Coronary artery (tissue), 2 donors: ENCODE results near the gene MRPL44.

ENCODE experiments used
- DNase-seq: peaks from one replicate; pipeline ENCODE4 v3.0.0-alpha.2; 2017; ENCODE audit warnings: low spot score
- H3K27ac ChIP-seq, 2 donors: fragments of 200-600 bp; sonication (generic); one replicate each; pipeline ENCODE4 v1.5.1; 2016 to 2019
- H3K4me3 ChIP-seq: fragments of 200-600 bp; sonication (generic); 2 replicates; pipeline ENCODE4 v1.5.1; 2016; ENCODE audit warnings: mild to moderate bottlenecking, moderate library complexity
- CTCF ChIP-seq: fragments of 200-600 bp; sonication (generic); IDR thresholded peaks from one replicate; pipeline ENCODE4 v1.5.1; 2019; ENCODE audit warnings: antibody characterized with exemption

MRPL44 gene

GRCh38 chr2:223956300-223956699, 963 bp upstream of the MRPL44 start:
- H3K27ac ChIP-seq = peak overlapping the region; percentile 73 to 82
- H3K4me3 ChIP-seq = peak overlapping the region; percentile 77
- no peak for DNase-seq
- no peak for TF ChIP-seq CTCF

- no peak for DNase-seq
- no peak for TF ChIP-seq CTCF
- H3K4me3 ChIP-seq = peak overlapping the region; percentile 32
- no peak overlapping the region for H3K27ac ChIP-seq
Observed at GRCh38 chr2:223959688-223960087, 2.4 kb downstream of the MRPL44 start.

GRCh38 chr2:223967981-223968380, 10.7 kb downstream of the MRPL44 start:
- TF ChIP-seq CTCF = no peak
- no peak overlapping the region for H3K27ac ChIP-seq
- DNase-seq = no peak
- no peak overlapping the region for H3K4me3 ChIP-seq

- DNase-seq = no peak
Observed at GRCh38 chr2:223969315-223969714, 12.1 kb downstream of the MRPL44 start.

DNA sequence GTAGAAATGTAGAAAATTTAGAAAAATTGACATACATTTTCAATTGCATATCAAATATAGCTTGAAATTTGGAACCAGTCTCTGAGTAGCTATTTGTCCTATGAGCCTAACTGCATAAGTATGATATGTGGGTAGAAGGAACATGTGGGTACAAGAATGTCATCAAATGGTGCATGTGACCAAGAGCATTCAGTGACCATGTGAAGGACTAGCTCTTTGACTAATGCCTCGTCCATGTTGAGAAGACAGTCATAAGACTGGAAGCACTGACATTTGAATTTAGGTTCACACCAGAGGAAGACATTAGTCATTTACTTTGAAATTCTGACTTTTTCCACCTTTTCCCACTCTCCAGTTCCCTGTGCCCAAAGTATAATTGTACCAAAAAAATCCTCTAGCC, 12.6 kb downstream of the MRPL44 start:
- H3K27ac ChIP-seq = no peak overlapping the region
- no peak for DNase-seq
- no peak overlapping the region for H3K4me3 ChIP-seq
- TF ChIP-seq CTCF = no peak

More at GRCh38 chr2:223969315-223969714, 12.1 kb downstream of the MRPL44 start:
- Histone ChIP-seq H3K27ac (no peak overlapping the region), H3K4me3 (no peak overlapping the region)
- TF ChIP-seq CTCF = no peak

GRCh38 chr2:223970343-223971128, 13.3 kb downstream of the MRPL44 start:
- DNase-seq = no peak
- TF ChIP-seq CTCF = peak; percentile 76
- no peak overlapping the region for H3K27ac ChIP-seq
- no peak overlapping the region for H3K4me3 ChIP-seq

GRCh38 chr2:223971731-223972130, 14.5 kb downstream of the MRPL44 start:
- no peak for TF ChIP-seq CTCF
- no peak for DNase-seq
- H3K4me3 ChIP-seq = no peak overlapping the region
- H3K27ac ChIP-seq = no peak overlapping the region
